ENCODE data around the gene SH3PXD2A.

The SH3PXD2A gene

DNA sequence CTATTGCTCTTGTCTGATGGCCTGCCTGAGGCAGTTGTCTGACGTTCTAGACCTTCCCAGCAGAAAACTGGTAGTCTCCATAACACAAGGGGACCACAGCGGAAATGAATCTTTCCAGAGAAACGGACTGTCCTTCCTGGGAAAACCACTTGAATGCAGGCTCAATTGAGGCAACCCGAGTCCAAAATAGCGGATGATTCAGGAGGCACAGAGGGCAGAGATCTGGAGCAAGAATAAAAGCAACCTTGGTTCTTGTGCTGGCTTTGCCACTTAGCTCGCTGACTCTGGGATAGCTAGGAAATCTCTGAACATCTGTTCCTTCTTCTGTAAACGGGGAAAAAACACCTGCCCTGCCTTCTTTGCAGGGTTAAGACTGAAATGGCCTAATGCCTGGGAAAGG is 183.0 kb downstream of the SH3PXD2A start:
- TF ChIP-seq, protein P1, sequence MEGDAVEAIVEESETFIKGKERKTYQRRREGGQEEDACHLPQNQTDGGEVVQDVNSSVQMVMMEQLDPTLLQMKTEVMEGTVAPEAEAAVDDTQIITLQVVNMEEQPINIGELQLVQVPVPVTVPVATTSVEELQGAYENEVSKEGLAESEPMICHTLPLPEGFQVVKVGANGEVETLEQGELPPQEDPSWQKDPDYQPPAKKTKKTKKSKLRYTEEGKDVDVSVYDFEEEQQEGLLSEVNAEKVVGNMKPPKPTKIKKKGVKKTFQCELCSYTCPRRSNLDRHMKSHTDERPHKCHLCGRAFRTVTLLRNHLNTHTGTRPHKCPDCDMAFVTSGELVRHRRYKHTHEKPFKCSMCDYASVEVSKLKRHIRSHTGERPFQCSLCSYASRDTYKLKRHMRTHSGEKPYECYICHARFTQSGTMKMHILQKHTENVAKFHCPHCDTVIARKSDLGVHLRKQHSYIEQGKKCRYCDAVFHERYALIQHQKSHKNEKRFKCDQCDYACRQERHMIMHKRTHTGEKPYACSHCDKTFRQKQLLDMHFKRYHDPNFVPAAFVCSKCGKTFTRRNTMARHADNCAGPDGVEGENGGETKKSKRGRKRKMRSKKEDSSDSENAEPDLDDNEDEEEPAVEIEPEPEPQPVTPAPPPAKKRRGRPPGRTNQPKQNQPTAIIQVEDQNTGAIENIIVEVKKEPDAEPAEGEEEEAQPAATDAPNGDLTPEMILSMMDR (IDR thresholded peaks at IDR 0.05), result no peak

DNA sequence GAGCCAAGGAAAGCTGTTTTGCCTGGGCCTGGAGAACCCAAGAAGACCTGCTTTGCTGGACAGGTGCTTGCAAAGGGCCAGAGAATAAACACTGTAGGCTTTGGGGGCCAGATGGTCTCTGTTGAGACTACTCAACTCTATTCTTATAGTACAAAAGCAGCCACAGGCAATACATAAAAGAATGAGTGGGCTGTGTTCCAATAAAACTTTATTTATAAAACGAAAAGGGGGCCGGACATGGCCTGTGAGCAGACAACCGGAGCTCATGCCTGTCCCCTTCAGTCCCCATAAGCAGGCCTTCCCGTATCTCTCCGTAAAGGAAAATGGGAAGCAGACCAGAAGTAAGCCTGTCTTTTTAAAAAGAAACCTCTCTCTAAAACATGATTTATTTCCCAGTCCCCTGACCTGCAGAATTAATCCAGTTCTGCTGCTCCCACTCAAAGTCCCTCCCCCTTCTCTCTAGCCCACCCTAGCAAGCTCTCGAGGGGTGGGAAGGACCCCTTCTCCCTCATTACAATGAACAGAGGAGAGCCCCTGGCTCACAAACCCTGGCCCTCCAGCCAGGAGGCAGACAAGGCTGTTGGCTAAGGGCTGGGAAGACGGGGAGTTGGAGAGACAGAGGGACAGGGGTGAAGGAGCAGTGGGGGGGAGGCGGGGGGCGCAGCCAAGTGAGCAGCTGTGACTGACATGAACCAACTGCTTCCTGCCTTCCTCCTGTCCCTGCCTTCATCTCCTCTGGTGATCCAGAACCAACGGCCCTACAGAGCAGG is 184.1 kb downstream of the SH3PXD2A start:
- TF ChIP-seq, protein P1 (IDR thresholded peaks at IDR 0.05), result no peak

DNA sequence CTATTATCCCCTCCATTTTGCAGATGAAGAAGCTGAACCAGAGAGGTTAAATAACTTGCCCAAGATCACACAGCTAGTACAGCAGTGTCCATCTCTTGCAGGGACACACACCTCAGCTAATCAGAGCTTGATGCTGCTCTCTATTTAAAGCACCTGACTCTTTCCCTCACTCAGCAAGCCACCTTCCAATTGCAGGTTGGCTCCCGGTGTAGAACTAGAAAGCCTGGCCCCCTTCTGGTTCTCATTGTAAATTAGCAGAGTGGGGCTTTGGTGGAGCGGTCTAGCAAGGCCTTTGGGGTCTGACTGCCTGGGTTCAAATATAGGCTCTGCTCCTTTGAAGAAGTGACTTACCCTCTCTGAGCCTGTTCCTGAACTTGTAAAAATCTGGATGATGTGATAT is 185.4 kb downstream of the SH3PXD2A start:
- TF ChIP-seq, protein P1 (IDR thresholded peaks at IDR 0.05), result no peak

DNA sequence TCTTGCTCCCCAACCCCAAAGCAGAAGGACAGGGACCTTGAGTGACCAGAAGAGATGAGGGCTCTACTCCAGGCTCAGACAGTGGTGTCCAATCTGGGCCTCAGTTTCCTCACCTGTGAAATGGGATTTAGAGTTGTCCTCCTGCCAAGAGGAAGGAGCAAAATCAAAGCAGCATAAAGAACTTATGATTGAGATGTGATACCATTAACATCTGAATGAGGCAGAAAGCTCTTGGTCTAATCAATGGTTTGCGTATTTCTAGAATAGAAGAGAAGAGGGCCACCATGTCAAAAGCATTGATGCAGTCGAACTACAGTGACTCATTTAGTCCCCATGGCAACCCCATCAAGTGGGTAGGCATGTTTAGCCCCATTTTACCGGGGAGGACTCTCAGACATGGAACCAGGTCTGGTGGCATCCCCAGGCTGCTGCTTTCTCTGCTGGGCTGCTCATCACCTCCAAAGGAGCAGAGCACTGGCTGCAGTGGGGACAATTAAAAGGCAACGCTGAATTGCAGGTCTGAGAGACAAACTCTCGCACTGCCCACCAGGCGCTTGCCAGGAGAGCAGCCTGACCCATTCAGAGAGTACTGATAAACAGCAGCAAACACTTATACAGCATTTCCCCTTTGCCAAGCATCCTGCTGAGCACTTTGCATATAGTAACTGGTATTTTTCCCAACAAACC is 186.0 kb downstream of the SH3PXD2A start:
- TF ChIP-seq, protein P1 (IDR thresholded peaks at IDR 0.05), result no peak

DNA sequence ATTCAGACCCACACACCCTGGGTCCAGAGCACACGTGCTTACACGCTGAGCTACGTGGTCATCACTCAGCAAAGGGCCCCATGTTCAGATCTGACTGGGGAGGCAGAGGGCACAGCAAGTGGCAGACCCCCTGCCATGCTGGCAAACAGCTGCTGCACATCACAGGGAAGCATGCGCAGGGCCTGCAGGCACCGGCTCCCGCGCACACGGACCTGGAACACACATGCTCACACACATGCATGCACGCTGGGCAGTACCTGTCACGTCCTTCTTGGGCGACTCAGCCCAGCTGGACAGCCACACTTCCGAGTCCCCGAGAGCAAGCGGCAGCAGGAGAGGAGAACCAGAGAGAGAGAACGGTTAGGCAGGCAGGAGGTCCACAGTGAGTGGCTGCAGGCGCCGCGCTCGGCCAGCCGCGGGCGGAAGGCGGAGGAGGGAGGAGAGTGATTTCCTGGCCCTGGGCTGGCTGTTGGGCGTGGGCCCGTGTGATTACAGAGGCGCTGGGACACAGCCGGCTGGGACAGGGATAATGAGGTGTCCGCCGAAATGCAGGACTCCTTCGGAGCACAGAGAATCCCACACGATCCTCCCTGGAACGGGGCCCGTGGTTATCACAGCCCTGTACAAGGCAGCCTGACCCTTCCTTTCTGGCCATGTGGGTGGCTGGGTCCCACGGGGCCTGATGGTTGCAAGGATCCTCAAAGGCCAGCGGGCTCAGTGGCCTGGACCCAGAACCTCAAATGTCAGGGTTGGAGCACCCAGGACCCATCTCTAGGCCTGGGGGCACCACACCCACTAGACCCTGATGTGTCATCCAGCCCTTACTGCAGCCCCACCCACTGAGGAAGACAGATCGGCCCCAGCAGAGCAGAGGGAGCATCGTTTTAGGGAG is 186.8 kb downstream of the SH3PXD2A start:
- TF ChIP-seq, protein P1 (IDR thresholded peaks at IDR 0.05), result no peak

DNA sequence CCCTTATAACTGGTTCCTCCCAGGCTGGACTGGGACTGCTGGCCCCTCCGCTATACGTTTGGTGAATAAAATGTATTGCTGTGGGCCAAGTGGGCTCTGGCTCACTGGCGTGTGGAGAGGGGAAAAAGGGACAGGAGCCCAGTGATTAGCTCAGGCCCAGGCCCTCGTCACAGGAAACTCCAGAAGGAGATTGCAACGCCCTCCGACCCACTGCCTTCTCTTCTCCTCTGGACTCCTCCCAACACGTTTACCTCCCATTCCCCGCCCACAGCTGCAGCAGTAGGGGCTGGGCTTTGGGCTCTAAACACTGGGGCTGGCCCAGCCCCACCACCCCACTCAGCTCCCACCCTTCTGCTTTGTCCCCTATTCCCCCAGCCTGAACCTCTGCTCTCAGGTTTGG is 188.0 kb downstream of the SH3PXD2A start:
- TF ChIP-seq, protein P1 (IDR thresholded peaks at IDR 0.05), result no peak

DNA sequence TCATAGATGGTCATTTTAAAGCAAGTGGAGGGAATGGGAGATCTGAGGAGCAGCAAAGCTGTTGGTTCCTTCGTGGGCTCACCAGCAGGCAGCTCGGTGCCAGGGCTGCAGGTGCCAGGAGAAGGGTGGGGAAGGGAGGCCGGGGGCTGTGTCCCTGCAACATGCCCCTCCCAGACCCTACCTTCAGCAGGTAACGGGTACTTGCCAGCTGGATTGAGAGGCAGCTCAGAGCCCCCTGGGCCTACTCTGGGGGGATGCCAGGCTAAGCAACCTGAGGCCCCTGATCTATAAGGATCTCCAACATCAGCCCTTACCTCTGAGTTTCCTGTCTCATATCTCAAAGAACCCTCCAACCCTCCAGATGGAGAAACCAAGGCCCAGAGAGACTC is 188.6 kb downstream of the SH3PXD2A start:
- TF ChIP-seq, protein P1 (IDR thresholded peaks at IDR 0.05), result no peak
